Panc1 (cell line): ENCODE data around the gene ARID1A. TPM values are rescaled to one million over a fixed set of nuclear protein-coding genes. Genes with fewer than 3 reads are reported as not detected.

Experiments
- ATAC-seq: fragments of 200-7000 bp; cut with Tn5 transposase; 2 replicates; pipeline ENCODE4 v1.9.1; 2020; ENCODE audit warnings: mild to moderate bottlenecking, moderate library complexity
- BruUV-seq: library from RNA; stranded (reverse); fragments of 400-500 nt; replicated peaks from 2 replicates; lab custom pipeline; 2021; lab: Mats Ljungman, UMichigan
- CTCF ChIA-PET: fragments of 300-600 bp; sonication (Branson Sonifier 250); formaldehyde crosslinking; loops from one replicate; lab custom pipeline; 2022; ENCODE audit warnings: antibody characterized with exemption; lab: Charles Lee
- POLR2A ChIA-PET: fragments of 300-600 bp; sonication (Branson Sonifier 250); formaldehyde crosslinking; loops from one replicate; lab custom pipeline; 2022; ENCODE audit warnings: antibody characterized with exemption; lab: Charles Lee
- DNase-seq: peaks from one replicate; pipeline ENCODE4 v3.0.0-alpha.2; 2010; ENCODE audit warnings: low read depth, low spot score
- H3K27ac ChIP-seq: 2 replicates; pipeline ENCODE4 v1.5.1; 2011; ENCODE audit warnings: mild to moderate bottlenecking, low read length, inconsistent platforms
- H3K27me3 ChIP-seq: fragments of 200-500 bp; sonication (Bioruptor generic); 2 replicates; pipeline ENCODE4 v1.6.0; 2014; ENCODE audit warnings: low read length, inconsistent platforms; ENCODE audit not compliant: control insufficient read depth, insufficient read depth
- H3K36me3 ChIP-seq: fragments of 200-500 bp; sonication (Bioruptor generic); 2 replicates; pipeline ENCODE4 v1.5.1; 2014; ENCODE audit warnings: inconsistent platforms, mild to moderate bottlenecking, low read length, moderate library complexity; ENCODE audit not compliant: control insufficient read depth, insufficient read depth
- H3K4me1 ChIP-seq: 2 replicates; pipeline ENCODE4 v1.5.1; 2011; ENCODE audit warnings: inconsistent platforms, mild to moderate bottlenecking, low read length, moderate library complexity; ENCODE audit not compliant: control insufficient read depth, insufficient read depth
- H3K4me3 ChIP-seq, 2 experiments: 2 replicates each; pipeline ENCODE4 v1.5.1; 2011 to 2012; ENCODE audit warnings: low read depth in 2 of 2, low read length in 2 of 2, mild to moderate bottlenecking in 2 of 2, inconsistent platforms in 1 of 2, moderate library complexity in 1 of 2
- H3K9me3 ChIP-seq: fragments of 200-500 bp; sonication (Bioruptor generic); 2 replicates; pipeline ENCODE4 v1.5.1; 2014; ENCODE audit warnings: low read depth, mild to moderate bottlenecking, inconsistent platforms, low read length, moderate library complexity; ENCODE audit not compliant: control insufficient read depth, insufficient read depth
- POLR2AphosphoS5 ChIP-seq: IDR thresholded peaks from 2 replicates; pipeline ENCODE4 v1.6.1; 2012; ENCODE audit warnings: mild to moderate bottlenecking, low read depth, low read length, moderate library complexity
- REST ChIP-seq, 2 experiments: IDR thresholded peaks; 2 replicates each; pipeline ENCODE4 v1.6.1; 2011 to 2012; ENCODE audit warnings: low read depth in 2 of 2, control low read depth in 1 of 2, low read length in 1 of 2, mild to moderate bottlenecking in 1 of 2, moderate library complexity in 1 of 2; ENCODE audit not compliant: insufficient read depth in 1 of 2
- SIN3A ChIP-seq: IDR thresholded peaks from 2 replicates; pipeline ENCODE4 v1.6.1; 2012; ENCODE audit warnings: low read depth, mild to moderate bottlenecking, low read length, moderate library complexity, borderline replicate concordance; ENCODE audit not compliant: insufficient read depth
- TCF7L2 ChIP-seq: IDR thresholded peaks from 2 replicates; pipeline ENCODE4 v1.6.1; 2011; ENCODE audit warnings: mild to moderate bottlenecking, low read depth, low read length, inconsistent platforms
- in situ Hi-C: cut with HindIII; loops from 2 replicates; pipeline ENCODE4 v1.10.0; 2016; ENCODE audit warnings: low sequenced_read_pairs, low pct_unique_long_range_greater_than_20kb
- intact Hi-C: fragments of 100-400 bp; cut with micrococcal nuclease; formaldehyde crosslinking; loops from one replicate; pipeline ENCODE4 v1.10.0; 2022; ENCODE audit not compliant: unreplicated experiment
- total RNA-seq: library from RNA; stranded (reverse); gene quantifications from one replicate; pipeline ENCODE4 v1.2.1, GENCODE V29; 2021; ENCODE audit not compliant: unreplicated experiment
- TF ChIP-seq, protein P1 (sequence below): fragments of 450-650 bp; IDR thresholded peaks from 2 replicates; pipeline ENCODE4 v1.5.1; 2017; ENCODE audit warnings: mild to moderate bottlenecking

ARID1A gene
- total RNA-seq, 1 experiment from 2014 or later: 110 TPM

- Histone ChIP-seq H3K9me3 (no peaks in the 10 kb centered on the region), H3K36me3 (peaks cover 43% of the 10 kb centered on the region), H3K27ac (no peak overlapping the region), H3K4me1 (peaks cover 17% of the 10 kb centered on the region), H3K27me3 (no peaks in the 10 kb centered on the region), H3K4me3 (no peak overlapping the region)
- no TSS peak for BruUV-seq
- DNase-seq (no peak), ATAC-seq (no peak)
- TF ChIP-seq POLR2AphosphoS5 (no peak), SIN3A (no peak), REST (IDR thresholded peaks at IDR 0.05; ENCODE audit: insufficient read depth in 1 of 2, low read depth in 2 of 2, low read length in 1 of 2) (no peak), TCF7L2 (no peak)
- TF ChIP-seq, protein P1, sequence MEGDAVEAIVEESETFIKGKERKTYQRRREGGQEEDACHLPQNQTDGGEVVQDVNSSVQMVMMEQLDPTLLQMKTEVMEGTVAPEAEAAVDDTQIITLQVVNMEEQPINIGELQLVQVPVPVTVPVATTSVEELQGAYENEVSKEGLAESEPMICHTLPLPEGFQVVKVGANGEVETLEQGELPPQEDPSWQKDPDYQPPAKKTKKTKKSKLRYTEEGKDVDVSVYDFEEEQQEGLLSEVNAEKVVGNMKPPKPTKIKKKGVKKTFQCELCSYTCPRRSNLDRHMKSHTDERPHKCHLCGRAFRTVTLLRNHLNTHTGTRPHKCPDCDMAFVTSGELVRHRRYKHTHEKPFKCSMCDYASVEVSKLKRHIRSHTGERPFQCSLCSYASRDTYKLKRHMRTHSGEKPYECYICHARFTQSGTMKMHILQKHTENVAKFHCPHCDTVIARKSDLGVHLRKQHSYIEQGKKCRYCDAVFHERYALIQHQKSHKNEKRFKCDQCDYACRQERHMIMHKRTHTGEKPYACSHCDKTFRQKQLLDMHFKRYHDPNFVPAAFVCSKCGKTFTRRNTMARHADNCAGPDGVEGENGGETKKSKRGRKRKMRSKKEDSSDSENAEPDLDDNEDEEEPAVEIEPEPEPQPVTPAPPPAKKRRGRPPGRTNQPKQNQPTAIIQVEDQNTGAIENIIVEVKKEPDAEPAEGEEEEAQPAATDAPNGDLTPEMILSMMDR: no peak
- ChIA-PET CTCF (no interaction called here), POLR2A (no interaction called here)
- intact Hi-C loops (no loop called here), in situ Hi-C loops (no loop called here)
These were observed 35.6 kb downstream of the ARID1A start for GRCh38 chr1:26731233-26731902.

GRCh38 chr1:26733392-26733791 lies 37.6 kb downstream of the ARID1A start:
- POLR2A ChIA-PET: no interaction called here
- no peaks in the 10 kb centered on the region for H3K27me3 ChIP-seq
- BruUV-seq: no TSS peak
- H3K9me3 ChIP-seq: no peaks in the 10 kb centered on the region
- TF ChIP-seq, protein P1: no peak
- TF ChIP-seq POLR2AphosphoS5: no peak
- TF ChIP-seq TCF7L2: no peak
- no peak for TF ChIP-seq REST (IDR thresholded peaks at IDR 0.05; ENCODE audit: insufficient read depth in 1 of 2, low read depth in 2 of 2, low read length in 1 of 2)
- no peak for TF ChIP-seq SIN3A
- no peak for DNase-seq
- H3K27ac ChIP-seq: no peak overlapping the region
- no peak for ATAC-seq
- H3K36me3 ChIP-seq: peaks cover 43% of the 10 kb centered on the region
- in situ Hi-C loops: no loop called here
- peaks cover 3% of the 10 kb centered on the region; the same call in 1 of the 2 replicates for H3K4me1 ChIP-seq
- intact Hi-C loops: no loop called here
- CTCF ChIA-PET: no interaction called here
- H3K4me3 ChIP-seq: no peak overlapping the region
